ENCODE measurements around the gene ELK3. TPM values are rescaled to one million over a fixed set of nuclear protein-coding genes. Genes with fewer than 3 reads are reported as not detected.

The ELK3 gene
- total and polyA plus RNA-seq, 2 of the 8 experiments (the other 6 are each of a cell fraction or from before 2014, with no cell fraction given): 3.5 to 14.3 TPM

DNA sequence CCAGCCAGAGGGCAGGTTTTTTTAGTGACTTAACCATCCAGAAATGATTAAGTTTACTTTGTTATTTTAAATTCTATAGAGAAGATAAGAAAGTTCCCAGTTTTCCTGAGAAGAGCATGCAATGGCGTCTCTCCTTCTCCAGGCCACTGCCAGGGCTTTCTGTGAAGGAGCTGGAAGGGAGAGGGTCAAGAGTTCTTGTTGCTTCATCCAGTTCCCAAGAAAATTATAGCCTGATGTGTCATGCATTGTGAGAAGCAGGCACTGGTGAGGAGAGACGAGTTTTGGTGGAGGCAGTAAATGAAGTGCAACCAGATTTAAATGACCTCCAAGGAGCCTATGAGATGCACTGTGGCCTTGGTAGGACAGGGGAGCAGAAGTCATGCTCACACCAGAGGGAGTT lies 14.2 kb downstream of the ELK3 start:
- 82% methylated on average over 2 of the region's 2 CpGs; no CpG with 5 or more reads in 1 of the 2 experiments for WGBS, 2 experiments (ENCODE audit: extremely low coverage in 1 of 2, insufficient coverage in 1 of 2, insufficient read length in 1 of 2, insufficient replicate concordance in 2 of 2, low coverage in 1 of 2, low lambda C conversion rate in 2 of 2, missing lambda C conversion rate in 1 of 2)
- H2BK15ac ChIP-seq (ENCODE audit: low read length): no peak overlapping the region
- no peak overlapping the region for H4K5ac ChIP-seq (ENCODE audit: insufficient read length, low read depth, low read length)
- no peak overlapping the region for H3K27ac ChIP-seq (ENCODE audit: low read depth, low read length)
- CTCF ChIA-PET (ENCODE audit: partially characterized antibody): interaction anchor here (0.6 to 5.9 kb wide), 9 partner anchors 12 to 308 kb away, joined by 3 to 40 read pairs (median 4); no protein-coding TSS in a partner anchor
- peaks cover 0 to 9% (median 3%) of the 10 kb centered on the region in 4 experiments; a peak in 3 of 7 replicates for H3K4me1 ChIP-seq (replicated peaks in 1 of 4; ENCODE audit: control insufficient read depth in 3 of 4, insufficient read depth in 4 of 4, low read length in 3 of 4)
- POLR2A ChIA-PET (ENCODE audit: partially characterized antibody): no interaction called here
- DNase-seq (ENCODE audit: low read depth in 1 of 2, low spot score in 2 of 2) (no peak), FAIRE-seq (no peak)
- no peak overlapping the region for H2BK120ac ChIP-seq (replicated peaks; ENCODE audit: low read depth, low read length)
- no peak overlapping the region for H2BK12ac ChIP-seq (ENCODE audit: low read depth, low read length)
- no peak overlapping the region for H3K14ac ChIP-seq (ENCODE audit: insufficient read length)
- no peaks in the 10 kb centered on the region for H3K79me1 ChIP-seq (ENCODE audit: low read depth, low read length)
- H3K4me3 ChIP-seq (ENCODE audit: extremely low read depth in 1 of 4, insufficient read depth in 2 of 4, low read depth in 3 of 4, low read length in 4 of 4): no peak overlapping the region
- H4K20me1 ChIP-seq (replicated peaks in 1 of 2; ENCODE audit: control insufficient read depth in 1 of 2, insufficient read depth in 2 of 2, low read length in 2 of 2): no peaks in the 10 kb centered on the region
- H3K4me2 ChIP-seq (ENCODE audit: insufficient read depth in 1 of 2, low read depth in 2 of 2, low read length in 2 of 2): no peak overlapping the region
- TF ChIP-seq CTCF (IDR thresholded peaks at IDR 0.05; ENCODE audit: control extremely low read depth in 1 of 3, insufficient read depth in 1 of 3, low read depth in 1 of 3, low read length in 3 of 3): no peak
- no peak overlapping the region for H3K18ac ChIP-seq (ENCODE audit: extremely low read depth, low read length)
- H4K8ac ChIP-seq (ENCODE audit: extremely low read depth, insufficient read depth, low read length): no peak overlapping the region
- no peak overlapping the region for H2AFZ ChIP-seq (ENCODE audit: low read length)
- no peaks in the 10 kb centered on the region; the same call in 1 of the 2 replicates for H3K23me2 ChIP-seq (ENCODE audit: low read depth, low read length)
- no peak overlapping the region for H3K23ac ChIP-seq (ENCODE audit: insufficient read length)
- no peak overlapping the region for H3K4ac ChIP-seq (replicated peaks; ENCODE audit: insufficient read length, low read depth, low read length)
- H3K56ac ChIP-seq (replicated peaks; ENCODE audit: insufficient read length, low read depth, low read length): no peak overlapping the region
- no peaks in the 10 kb centered on the region for H3K9me3 ChIP-seq (ENCODE audit: insufficient read depth in 2 of 2, low read depth in 1 of 2, low read length in 1 of 2)
- H3K36me3 ChIP-seq (ENCODE audit: control insufficient read depth in 2 of 4, insufficient read depth in 4 of 4, low read length in 3 of 4): no peaks in the 10 kb centered on the region
- H3K9ac ChIP-seq (replicated peaks in 1 of 4; ENCODE audit: extremely low read depth in 1 of 4, low read depth in 3 of 4, low read length in 3 of 4): no peak overlapping the region
- H2BK5ac ChIP-seq (ENCODE audit: low read depth, low read length): no peak overlapping the region
- no peak overlapping the region for H4K91ac ChIP-seq (replicated peaks; ENCODE audit: insufficient read length, low read length)
- H3K27me3 ChIP-seq (replicated peaks in 1 of 4; ENCODE audit: control insufficient read depth in 3 of 4, extremely low read depth in 1 of 4, insufficient read depth in 3 of 4, low read length in 3 of 4): no peaks in the 10 kb centered on the region
- no peak overlapping the region for H2BK20ac ChIP-seq (ENCODE audit: low read length)
- no peak overlapping the region for H2AK5ac ChIP-seq (ENCODE audit: low read depth, low read length)
- H3K79me2 ChIP-seq (ENCODE audit: control insufficient read depth in 1 of 2, insufficient read depth in 2 of 2, low read length in 2 of 2): no peaks in the 10 kb centered on the region
